Karpas-422 (cell line): ENCODE results near the gene CNP. TPM values are rescaled to one million over a fixed set of nuclear protein-coding genes. Genes with fewer than 3 reads are reported as not detected.
"Not testable (repeated sequence)": the region's sequence is repeated elsewhere in the genome, so short reads cannot be mapped to it uniquely, and the experiment has no call there.

ENCODE experiments used
- DNase-seq: peaks from one replicate; pipeline ENCODE4 v3.0.0-alpha.2; 2015
- H2AFZ ChIP-seq: fragments of 200-600 bp; sonication (generic); 2 replicates; pipeline ENCODE4 v1.6.1; 2014; ENCODE audit warnings: antibody characterized with exemption, low read length, mixed read lengths
- H3K27ac ChIP-seq: fragments of 200-600 bp; sonication (generic); 2 replicates; pipeline ENCODE4 v1.5.1; 2014; ENCODE audit warnings: mild to moderate bottlenecking, low read length, moderate library complexity
- H3K27me3 ChIP-seq: fragments of 200-600 bp; sonication (generic); 2 replicates; pipeline ENCODE4 v1.6.1; 2014; ENCODE audit warnings: low read length, mixed read lengths
- H3K36me3 ChIP-seq: fragments of 200-600 bp; sonication (generic); 2 replicates; pipeline ENCODE4 v1.6.1; 2014; ENCODE audit warnings: low read length, mixed read lengths; ENCODE audit not compliant: insufficient read depth
- H3K4me1 ChIP-seq: fragments of 200-600 bp; sonication (generic); 2 replicates; pipeline ENCODE4 v1.6.1; 2014; ENCODE audit warnings: mild to moderate bottlenecking, low read length, mixed read lengths
- H3K4me2 ChIP-seq: fragments of 200-600 bp; sonication (generic); 2 replicates; pipeline ENCODE4 v1.6.1; 2014; ENCODE audit warnings: low read length, low read depth, mild to moderate bottlenecking; ENCODE audit not compliant: poor library complexity, severe bottlenecking
- H3K4me3 ChIP-seq: fragments of 200-600 bp; sonication (generic); 2 replicates; pipeline ENCODE4 v1.5.1; 2014; ENCODE audit warnings: mild to moderate bottlenecking, antibody characterized with exemption, low read length, mixed read lengths
- H3K79me2 ChIP-seq: fragments of 200-600 bp; sonication (generic); 2 replicates; pipeline ENCODE4 v1.6.1; 2014; ENCODE audit warnings: mild to moderate bottlenecking, low read length, mixed read lengths
- H3K9ac ChIP-seq: fragments of 200-600 bp; sonication (generic); 2 replicates; pipeline ENCODE4 v1.6.0; 2014; ENCODE audit warnings: low read length
- H3K9me2 ChIP-seq: fragments of 200-600 bp; sonication (generic), shearing (Covaris generic); replicated peaks from 2 replicates; pipeline ENCODE4 v1.6.0; 2014; ENCODE audit warnings: mild to moderate bottlenecking, low read length, moderate library complexity; ENCODE audit not compliant: insufficient read depth
- H3K9me3 ChIP-seq: fragments of 300-700, 200-600 bp; sonication (generic); 2 replicates; pipeline ENCODE4 v1.6.1; 2014; ENCODE audit warnings: low read length, mixed read lengths
- H4K20me1 ChIP-seq: fragments of 200-600 bp; sonication (generic); 2 replicates; pipeline ENCODE4 v1.6.1; 2014; ENCODE audit warnings: mild to moderate bottlenecking, antibody characterized with exemption, low read length, low read depth; ENCODE audit not compliant: insufficient read depth
- total RNA-seq: library from RNA; depleted of rRNA; stranded (reverse); fragments of >200 nt; shearing (Covaris generic); gene quantifications from 2 replicates; pipeline ENCODE4 v1.2.3, GENCODE V29; 2014; ENCODE audit warnings: low replicate concordance

CNP gene
- total RNA-seq, 1 experiment from 2014 or later: 41.3 TPM

DNA sequence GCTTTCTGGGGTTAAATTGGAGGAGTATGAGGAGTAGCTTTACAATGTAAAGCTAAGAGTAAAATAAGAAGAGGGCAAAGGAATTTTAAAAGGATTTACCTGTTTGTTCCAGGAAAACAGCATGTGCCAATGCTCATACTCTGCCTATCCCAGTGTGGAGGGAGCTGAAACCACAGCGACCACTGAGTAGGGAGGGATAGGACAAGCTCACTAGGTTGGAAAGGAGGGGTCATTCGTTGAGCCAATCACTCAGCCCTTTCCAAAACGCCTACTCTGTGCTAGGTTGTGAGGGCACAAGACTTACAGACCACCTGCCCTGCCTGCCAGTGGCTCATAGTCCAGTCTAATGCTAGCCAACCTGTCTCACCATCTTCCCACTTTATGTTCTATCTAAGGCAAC, 51.7 kb downstream of the CNP start:
- peak overlapping the region; percentile 92 for H3K4me2 ChIP-seq
- no peak overlapping the region for H2AFZ ChIP-seq
- peak overlapping the region; percentile 98 for H3K9ac ChIP-seq
- no peaks in the 10 kb centered on the region for H3K9me3 ChIP-seq
- no peaks in the 10 kb centered on the region for H3K27me3 ChIP-seq
- peak overlapping the region; percentile 82 for H3K4me3 ChIP-seq
- peaks cover 71% of the 10 kb centered on the region for H3K79me2 ChIP-seq
- H4K20me1 ChIP-seq: no peaks in the 10 kb centered on the region; the same call in 1 of the 2 replicates
- peaks cover 9% of the 10 kb centered on the region; the same call in 1 of the 2 replicates for H3K36me3 ChIP-seq
- DNase-seq: no peak
- peaks cover 43% of the 10 kb centered on the region for H3K4me1 ChIP-seq
- H3K9me2 ChIP-seq: 0 out of 2 replicates have a peak, but pooled peaks cover 5% of the 10 kb centered on the region
- H3K27ac ChIP-seq: peak overlapping the region; percentile 37; the same call in 1 of the 2 replicates

DNA sequence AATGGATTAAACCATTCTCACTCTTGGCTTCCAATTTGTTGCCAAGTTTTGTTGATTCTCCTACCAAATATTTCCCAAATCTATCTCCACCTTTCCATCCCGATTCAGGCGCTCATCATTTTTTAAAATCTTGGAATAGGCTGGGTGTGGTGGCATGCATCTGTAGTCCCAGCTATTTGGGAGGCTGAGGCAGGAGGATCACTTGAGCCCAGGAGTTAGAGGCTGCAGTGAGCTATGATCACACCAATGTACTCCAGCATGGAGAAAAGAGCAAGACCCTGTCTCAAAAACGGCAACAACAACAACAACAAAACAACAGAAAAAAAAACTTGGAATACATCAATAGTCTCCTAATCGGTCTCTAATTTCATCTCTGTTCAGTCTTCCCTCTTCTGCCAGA, 52.4 kb downstream of the CNP start:
- no peak for DNase-seq
- 0 out of 2 replicates have a peak, but pooled peaks cover 5% of the 10 kb centered on the region for H3K9me2 ChIP-seq
- no peak overlapping the region for H3K4me2 ChIP-seq
- no peak overlapping the region for H3K27ac ChIP-seq
- H3K9ac ChIP-seq: no peak overlapping the region
- H3K36me3 ChIP-seq: peaks cover 15% of the 10 kb centered on the region; the same call in 1 of the 2 replicates
- H4K20me1 ChIP-seq: no peaks in the 10 kb centered on the region; the same call in 1 of the 2 replicates
- H3K79me2 ChIP-seq: peaks cover 64% of the 10 kb centered on the region
- H3K4me3 ChIP-seq: no peak overlapping the region
- no peak overlapping the region for H2AFZ ChIP-seq
- peaks cover 41% of the 10 kb centered on the region for H3K4me1 ChIP-seq
- H3K9me3 ChIP-seq: no peaks in the 10 kb centered on the region
- no peaks in the 10 kb centered on the region for H3K27me3 ChIP-seq

DNA sequence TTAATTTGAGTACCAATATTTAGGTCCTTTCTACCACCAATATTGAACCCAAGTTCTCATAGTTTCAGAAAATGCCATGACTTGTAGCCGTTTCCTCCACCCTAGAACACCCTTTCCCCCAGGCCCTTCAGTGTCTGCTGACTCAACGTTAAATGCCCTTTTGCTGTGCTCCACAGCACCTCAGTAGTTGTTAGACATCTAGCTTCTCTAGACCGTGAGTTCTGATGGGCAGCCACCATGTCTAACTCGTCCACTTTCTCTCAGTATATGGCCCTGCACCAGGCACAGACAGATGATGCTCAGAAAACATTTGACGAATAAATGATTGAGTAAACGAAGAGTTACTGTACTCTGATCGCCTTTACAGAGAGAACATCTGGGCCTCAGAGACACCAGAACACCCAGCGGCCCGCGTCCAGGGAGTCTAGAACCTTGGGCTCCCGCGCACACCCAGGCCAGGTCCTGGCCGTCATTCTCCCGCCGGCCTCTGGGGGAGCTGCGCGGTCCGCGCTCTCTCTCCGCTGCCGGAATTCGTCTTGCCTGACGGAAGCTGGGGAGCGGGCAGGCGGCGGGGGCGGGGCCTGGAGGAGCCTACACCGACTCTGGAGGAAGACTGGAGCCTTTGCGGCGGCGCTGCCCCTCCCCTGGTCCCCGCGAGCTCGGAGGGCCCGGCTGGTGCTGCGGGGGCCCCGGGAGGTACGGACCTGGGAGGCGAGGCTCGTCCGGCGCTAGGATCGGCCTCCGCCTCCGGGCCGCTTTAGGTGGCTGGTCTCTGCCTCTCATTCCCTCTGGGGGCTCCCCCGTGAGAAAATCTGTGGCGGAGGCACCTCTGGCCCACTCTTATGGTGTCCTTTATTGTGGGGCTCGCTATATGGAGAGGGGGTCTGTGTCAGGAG, 53.2 kb downstream of the CNP start, which contains the start of gene NKIRAS2:
Gene NKIRAS2 (plus strand): TSS at position 582 of the 896 bp plus-strand sequence. CDS start 1,488 bp downstream, outside the sequence.
- Histone ChIP-seq H3K9me2 (0 out of 2 replicates have a peak, but pooled peaks cover 5% of the 10 kb centered on the region), H3K9ac (peak within 1 kb of the TSS; percentile 99), H3K4me2 (peak within 1 kb of the TSS; percentile 91), H3K36me3 (peaks cover 19% of the 10 kb centered on the region; the same call in 1 of the 2 replicates), H4K20me1 (no peaks in the 10 kb centered on the region; the same call in 1 of the 2 replicates), H3K9me3 (no peaks in the 10 kb centered on the region), H3K4me1 (peaks cover 49% of the 10 kb centered on the region), H3K79me2 (peaks cover 57% of the 10 kb centered on the region), H2AFZ (peak within 1 kb of the TSS; percentile 95), H3K4me3 (peak within 1 kb of the TSS; percentile 99), H3K27me3 (no peaks in the 10 kb centered on the region), H3K27ac (peak within 1 kb of the TSS; percentile 55)
- DNase-seq: peak; percentile 97

DNA sequence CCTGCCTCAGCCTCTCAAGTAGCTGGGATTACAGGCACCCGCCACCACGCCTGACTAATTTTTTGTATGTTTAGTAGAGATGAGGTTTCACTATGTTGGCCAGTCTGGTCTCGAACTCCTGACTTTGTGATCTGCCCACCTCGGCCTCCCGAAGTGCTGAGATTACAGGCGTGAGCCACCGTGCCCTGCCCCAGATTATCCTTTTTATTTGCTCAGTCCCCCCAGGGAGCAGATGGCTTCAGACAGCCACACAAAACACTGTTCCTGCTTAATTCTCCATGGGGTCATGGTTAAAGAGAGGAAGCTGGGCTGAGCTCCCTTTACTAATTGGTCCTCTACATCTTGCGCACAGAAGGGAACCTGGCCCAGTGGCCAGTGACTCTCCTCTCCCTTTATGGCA, 54.2 kb downstream of the CNP start:
- not testable (repeated sequence) for H2AFZ ChIP-seq, H3K9me2 ChIP-seq, H4K20me1 ChIP-seq, H3K9me3 ChIP-seq, H3K27me3 ChIP-seq, DNase-seq
- Histone ChIP-seq H3K4me1 (peaks cover 45% of the 10 kb centered on the region), H3K79me2 (peaks cover 46% of the 10 kb centered on the region), H3K4me3 (peak overlapping the region; percentile 99), H3K27ac (peak overlapping the region; percentile 23; the same call in 1 of the 2 replicates), H3K36me3 (peaks cover 16% of the 10 kb centered on the region; the same call in 1 of the 2 replicates), H3K4me2 (peak overlapping the region; percentile 91), H3K9ac (peak overlapping the region; percentile 99)

DNA sequence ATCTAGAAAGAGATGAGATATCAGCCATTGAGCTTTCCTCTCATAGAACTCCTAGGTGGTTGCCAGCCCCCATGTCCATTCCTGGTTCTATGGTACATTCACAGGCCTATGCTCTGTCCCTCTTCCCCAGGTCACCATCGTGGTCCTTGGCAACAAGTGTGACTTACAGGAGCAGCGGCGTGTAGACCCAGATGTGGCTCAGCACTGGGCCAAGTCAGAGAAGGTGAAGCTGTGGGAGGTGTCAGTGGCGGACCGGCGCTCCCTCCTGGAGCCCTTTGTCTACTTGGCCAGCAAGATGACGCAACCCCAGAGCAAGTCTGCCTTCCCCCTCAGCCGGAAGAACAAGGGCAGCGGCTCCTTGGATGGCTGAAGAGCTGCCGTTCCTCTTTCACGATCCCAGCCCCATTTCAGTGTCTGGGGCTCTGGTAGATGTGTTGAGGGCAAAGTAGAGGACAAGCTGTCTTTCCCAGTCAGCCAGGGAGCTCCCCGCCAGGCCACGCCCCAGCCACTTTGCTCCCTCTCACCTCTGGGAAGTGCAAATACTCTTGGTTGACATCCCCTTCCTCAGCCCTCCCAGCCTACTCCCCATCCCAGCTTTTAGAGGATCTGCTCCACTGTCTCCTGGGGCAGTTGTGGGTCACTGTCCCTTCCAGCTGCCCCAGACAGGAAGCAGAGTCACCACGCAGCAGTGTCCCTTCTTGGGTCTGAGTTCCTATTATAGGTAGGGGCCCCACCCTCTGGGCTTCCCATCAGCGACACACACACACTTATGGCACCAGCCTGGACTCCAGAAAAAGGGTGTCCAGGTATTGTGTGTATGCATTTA, 57.1 kb downstream of the CNP start:
- H2AFZ ChIP-seq: no peak overlapping the region
- H3K9ac ChIP-seq: no peak overlapping the region
- H3K27ac ChIP-seq: no peak overlapping the region
- H3K27me3 ChIP-seq: no peaks in the 10 kb centered on the region
- peaks cover 31% of the 10 kb centered on the region for H3K4me1 ChIP-seq
- H3K79me2 ChIP-seq: peaks cover 21% of the 10 kb centered on the region
- peaks cover 16% of the 10 kb centered on the region; the same call in 1 of the 2 replicates for H3K36me3 ChIP-seq
- H4K20me1 ChIP-seq: no peaks in the 10 kb centered on the region; the same call in 1 of the 2 replicates
- DNase-seq: no peak
- no peak overlapping the region for H3K4me2 ChIP-seq
- H3K9me3 ChIP-seq: no peaks in the 10 kb centered on the region
- no peak overlapping the region for H3K4me3 ChIP-seq
- 0 out of 2 replicates have a peak, but pooled peaks cover 5% of the 10 kb centered on the region for H3K9me2 ChIP-seq

DNA sequence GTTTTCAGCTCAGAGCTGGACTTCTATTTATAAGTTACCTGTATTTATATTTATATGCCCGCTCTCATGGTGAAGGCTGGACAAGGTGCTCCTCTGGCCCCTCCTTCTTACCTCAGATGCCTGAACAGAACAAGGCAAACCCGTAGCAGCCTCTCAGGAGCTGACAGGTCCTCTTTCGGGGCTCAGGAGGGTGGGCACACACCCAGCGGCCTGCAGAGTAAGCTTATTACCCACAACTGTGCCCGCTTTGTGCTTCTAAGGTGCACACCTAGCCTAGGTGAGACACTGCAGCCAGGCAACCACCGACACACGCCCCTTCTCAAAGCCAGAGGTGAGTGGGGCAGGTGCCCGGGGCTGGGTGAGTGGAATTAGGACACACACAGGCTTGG, 58.6 kb downstream of the CNP start:
- H3K36me3 ChIP-seq: peaks cover 16% of the 10 kb centered on the region; the same call in 1 of the 2 replicates
- H3K9ac ChIP-seq: 0 out of 2 replicates have a peak overlapping the region, but pooled peaks have one; percentile 2
- H3K4me3 ChIP-seq: no peak overlapping the region
- no peaks in the 10 kb centered on the region for H3K27me3 ChIP-seq
- no peaks in the 10 kb centered on the region; the same call in 1 of the 2 replicates for H4K20me1 ChIP-seq
- no peak for DNase-seq
- H3K9me2 ChIP-seq: no peaks in the 10 kb centered on the region
- H3K27ac ChIP-seq: no peak overlapping the region
- 0 out of 2 replicates have a peak overlapping the region, but pooled peaks have one; percentile 31 for H2AFZ ChIP-seq
- peak overlapping the region; percentile 25 for H3K4me2 ChIP-seq
- peaks cover 18% of the 10 kb centered on the region for H3K79me2 ChIP-seq
- peaks cover 27% of the 10 kb centered on the region for H3K4me1 ChIP-seq
- H3K9me3 ChIP-seq: no peaks in the 10 kb centered on the region

DNA sequence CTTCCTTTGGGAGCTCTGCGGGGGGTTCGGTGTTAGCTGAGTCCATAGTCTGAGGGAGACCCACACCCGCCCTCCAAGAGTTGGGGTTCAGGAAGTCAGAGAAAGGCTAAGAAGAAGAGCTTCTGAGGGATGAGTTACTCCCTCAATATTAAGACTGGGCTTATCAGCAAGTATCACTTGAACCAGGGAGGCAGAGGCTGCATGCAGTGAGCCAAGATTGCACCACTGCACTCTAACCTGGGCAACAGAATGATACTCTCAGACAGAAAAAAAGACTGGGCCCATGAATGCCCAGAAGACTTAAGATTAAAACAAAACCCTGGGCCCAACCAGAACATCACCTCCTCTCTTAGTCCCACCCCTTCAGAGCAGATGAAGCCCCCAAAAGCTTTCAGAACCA, 59.3 kb downstream of the CNP start:
- H3K9ac ChIP-seq: no peak overlapping the region
- no peak overlapping the region for H2AFZ ChIP-seq
- H3K4me3 ChIP-seq: no peak overlapping the region

More for the DNA sequence above, 59.3 kb downstream of the CNP start:
- Histone ChIP-seq H3K9me3 (no peaks in the 10 kb centered on the region), H3K9me2 (no peaks in the 10 kb centered on the region), H3K79me2 (peaks cover 11% of the 10 kb centered on the region), H3K4me1 (peaks cover 25% of the 10 kb centered on the region), H4K20me1 (no peaks in the 10 kb centered on the region), H3K27ac (no peak overlapping the region), H3K27me3 (no peaks in the 10 kb centered on the region), H3K4me2 (no peak overlapping the region), H3K36me3 (peaks cover 16% of the 10 kb centered on the region; the same call in 1 of the 2 replicates)
- no peak for DNase-seq
